CD14-positive monocyte (primary cell): ENCODE results near the gene LIFR. TPM values are rescaled to one million over a fixed set of nuclear protein-coding genes. Genes with fewer than 3 reads are reported as not detected.

Experiments used
- DNase-seq, 3 donors: peaks; one replicate each; pipeline ENCODE4 v3.0.0-alpha.2; 2011 to 2022
- H2AFZ ChIP-seq: 2 replicates; pipeline ENCODE4 v1.6.0; 2012; ENCODE audit warnings: mild to moderate bottlenecking, low read depth, low read length, inconsistent platforms; ENCODE audit not compliant: insufficient read depth, poor library complexity, severe bottlenecking
- H3K27ac ChIP-seq, 2 donors: 1 replicate in 1 of 2; 2 replicates in 1 of 2; pipeline ENCODE4 v1.5.1; 2012 to 2013; ENCODE audit warnings: low read length in 2 of 2, control low read depth in 1 of 2, inconsistent platforms in 1 of 2, low read depth in 1 of 2, mild to moderate bottlenecking in 1 of 2
- H3K27me3 ChIP-seq, 2 donors: one replicate each; pipeline versions ENCODE4 v1.6.0 to v1.6.1; 2011 to 2013; ENCODE audit warnings: low read length in 2 of 2; ENCODE audit not compliant: control insufficient read depth in 2 of 2, insufficient read depth in 2 of 2
- H3K36me3 ChIP-seq, 2 donors: replicated peaks in 1 of 2; 1 replicate in 1 of 2; 2 replicates in 1 of 2; pipeline versions ENCODE4 v1.5.1 to v1.6.1; 2012 to 2013; ENCODE audit warnings: low read length in 2 of 2, control low read depth in 1 of 2, inconsistent platforms in 1 of 2, mild to moderate bottlenecking in 1 of 2; ENCODE audit not compliant: insufficient read depth in 2 of 2, control insufficient read depth in 1 of 2
- H3K4me1 ChIP-seq, 2 donors: 1 replicate in 1 of 2; 2 replicates in 1 of 2; pipeline versions ENCODE4 v1.5.1 to v1.6.1; 2012 to 2013; ENCODE audit warnings: low read length in 2 of 2, control low read depth in 1 of 2, inconsistent platforms in 1 of 2, mild to moderate bottlenecking in 1 of 2, moderate library complexity in 1 of 2; ENCODE audit not compliant: insufficient read depth in 2 of 2, control insufficient read depth in 1 of 2
- H3K4me2 ChIP-seq: replicated peaks from 2 replicates; pipeline ENCODE3; 2012; ENCODE audit warnings: low read length, moderate library complexity, mild to moderate bottlenecking; ENCODE audit not compliant: poor library complexity, severe bottlenecking; ENCODE audit errors: extremely low read depth
- H3K4me3 ChIP-seq, 3 experiments: fragments of 200-600 bp in 1 of 3; sonication (generic) in 1 of 3; replicated peaks in 1 of 3; 1 replicate in 2 of 3; 2 replicates in 1 of 3; pipeline ENCODE4 v1.5.1; 2011 to 2013; ENCODE audit warnings: low read length in 3 of 3, mild to moderate bottlenecking in 3 of 3, control low read depth in 2 of 3, low read depth in 2 of 3, inconsistent platforms in 1 of 3, moderate library complexity in 1 of 3
- H3K79me2 ChIP-seq: 2 replicates; pipeline ENCODE4 v1.6.0; 2012; ENCODE audit warnings: mild to moderate bottlenecking, control low read depth, inconsistent platforms, low read length, moderate library complexity; ENCODE audit not compliant: insufficient read depth
- H3K9ac ChIP-seq: 2 replicates; pipeline ENCODE4 v1.6.0; 2017; ENCODE audit warnings: low read length, mild to moderate bottlenecking; ENCODE audit not compliant: insufficient read depth, poor library complexity, severe bottlenecking
- H3K9me3 ChIP-seq, 2 donors: replicated peaks in 1 of 2; 1 replicate in 1 of 2; 2 replicates in 1 of 2; pipeline versions ENCODE4 v1.5.1 to v1.6.1; 2012 to 2013; ENCODE audit warnings: low read length in 2 of 2, control low read depth in 1 of 2; ENCODE audit not compliant: control insufficient read depth in 1 of 2, insufficient read depth in 1 of 2
- H4K20me1 ChIP-seq: 2 replicates; pipeline ENCODE4 v1.6.0; 2012; ENCODE audit warnings: mild to moderate bottlenecking, low read length, control low read depth, moderate library complexity; ENCODE audit not compliant: insufficient read depth
- H3K27ac Mint-ChIP-seq, 7 donors: one replicate each; pipeline ENCODE4 v1.8.0; 2020; ENCODE audit warnings: mild to moderate bottlenecking in 7 of 7, mixed read lengths in 7 of 7, moderate library complexity in 6 of 7, inconsistent platforms in 2 of 7
- H3K27me3 Mint-ChIP-seq, 3 donors: one replicate each; pipeline ENCODE4 v1.8.0; 2021 to 2022; ENCODE audit warnings: low read depth in 3 of 3, mild to moderate bottlenecking in 3 of 3, mixed read lengths in 3 of 3, moderate library complexity in 3 of 3, inconsistent platforms in 1 of 3
- H3K36me3 Mint-ChIP-seq, 2 donors: one replicate each; pipeline ENCODE4 v1.8.0; 2020; ENCODE audit warnings: mixed read lengths in 2 of 2, inconsistent platforms in 1 of 2, mild to moderate bottlenecking in 1 of 2
- H3K4me1 Mint-ChIP-seq: one replicate; pipeline ENCODE4 v1.8.0; 2020; ENCODE audit warnings: mild to moderate bottlenecking, mixed read lengths
- H3K4me3 Mint-ChIP-seq, 2 donors: one replicate each; pipeline ENCODE4 v1.8.0; 2020; ENCODE audit warnings: mild to moderate bottlenecking in 2 of 2, mixed read lengths in 2 of 2, moderate library complexity in 1 of 2
- H3K9me3 Mint-ChIP-seq, 7 donors: one replicate each; pipeline ENCODE4 v1.8.0; 2020 to 2022; ENCODE audit warnings: mixed read lengths in 7 of 7, mild to moderate bottlenecking in 6 of 7, moderate library complexity in 6 of 7, inconsistent platforms in 2 of 7
- CTCF ChIP-seq: fragments of 200-600 bp; IDR thresholded peaks from one replicate; pipeline ENCODE4 v1.8.0; 2022; ENCODE audit warnings: antibody characterized with exemption, mild to moderate bottlenecking
- WGBS: methylation state at CpG from one replicate; pipeline ENCODE4 v1.1.5; 2013; ENCODE audit warnings: missing lambda C conversion rate; ENCODE audit not compliant: insufficient coverage; 5-methylcytosine and 5-hydroxymethylcytosine counted together
- intact Hi-C, 2 donors: fragments of 100-400 bp; cut with micrococcal nuclease; formaldehyde crosslinking; loops; one replicate each; pipeline versions ENCODE4 v1.15.0 to v1.15.1; 2023
- polyA plus RNA-seq, 3 donors: library from polyadenylated mRNA; depleted of rRNA in 1 of 3; unstranded in 2 of 3; stranded (reverse) in 1 of 3; fragments of 300-500 nt in 2 of 3; fragments of >200 nt in 1 of 3; fragmentation: Illumina TruSeq in 2 of 3; gene quantifications; 1 replicate in 2 of 3; 2 replicates in 1 of 3; pipeline ENCODE4 v1.2.3, GENCODE V29; 2012 to 2021

The LIFR gene
- polyA plus RNA-seq, 3 donors = not detected

GRCh38 chr5:38538161-38538560 is 18.3 kb downstream of the LIFR start:
- Histone ChIP-seq H3K27ac (no peak overlapping the region), H3K9me3 (no peaks in the 10 kb centered on the region), H2AFZ (no peak overlapping the region), H4K20me1 (no peaks in the 10 kb centered on the region), H3K4me3 (no peak overlapping the region), H3K4me2 (no peak overlapping the region), H3K36me3 (no peaks in the 10 kb centered on the region), H3K4me1 (no peaks in the 10 kb centered on the region), H3K79me2 (no peaks in the 10 kb centered on the region), H3K27me3 (peaks cover 12 to 23% of the 10 kb centered on the region in 2 donors), H3K9ac (no peak overlapping the region)
- 93% methylated on average over 2 of the region's 2 CpGs for WGBS
- Mint-ChIP-seq H3K27me3 (peaks cover 11 to 25% (median 24%) of the 10 kb centered on the region in 3 donors), H3K27ac (no peak overlapping the region), H3K36me3 (no peaks in the 10 kb centered on the region), H3K4me3 (peak overlapping the region in 1 of 2 donors; percentile 23), H3K4me1 (no peaks in the 10 kb centered on the region), H3K9me3 (peaks cover 0 to 6% (median 2%) of the 10 kb centered on the region in 7 donors)
- no peak for TF ChIP-seq CTCF
- no peak for DNase-seq
- intact Hi-C loops = no loop called here

DNA sequence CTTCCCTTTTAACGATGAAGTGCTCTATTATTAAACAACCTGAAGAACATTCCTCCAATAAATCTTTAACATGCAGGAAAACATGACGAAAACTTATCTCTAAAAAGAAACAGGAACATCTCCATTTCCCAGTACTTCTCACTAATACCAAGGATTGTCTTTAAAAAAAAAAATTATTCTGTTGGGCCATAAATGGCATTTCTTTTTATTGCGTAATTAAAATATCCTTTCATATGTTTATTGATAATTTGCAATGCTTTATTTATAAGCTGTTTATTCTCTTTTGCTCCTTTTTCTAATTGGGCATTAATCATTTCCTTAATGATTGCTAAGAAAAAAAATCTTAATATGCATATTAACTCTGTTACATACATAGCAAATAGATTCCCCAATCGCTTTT is 18.9 kb downstream of the LIFR start:
- WGBS = no CpG with 5 or more reads among the region's 4 CpGs
- Histone ChIP-seq H3K36me3 (no peaks in the 10 kb centered on the region), H3K9me3 (no peaks in the 10 kb centered on the region), H3K4me2 (no peak overlapping the region), H3K27ac (no peak overlapping the region), H2AFZ (no peak overlapping the region), H3K4me1 (no peaks in the 10 kb centered on the region), H3K4me3 (no peak overlapping the region), H3K9ac (no peak overlapping the region), H3K79me2 (no peaks in the 10 kb centered on the region), H4K20me1 (no peaks in the 10 kb centered on the region), H3K27me3 (peaks cover 14 to 30% of the 10 kb centered on the region in 2 donors)
- no peak overlapping the region for H3K4me3 Mint-ChIP-seq
- TF ChIP-seq CTCF = no peak
- no peak overlapping the region for H3K27ac Mint-ChIP-seq
- intact Hi-C loops = no loop called here
- H3K9me3 Mint-ChIP-seq = peaks cover 0 to 6% (median 2%) of the 10 kb centered on the region in 7 donors
- no peak for DNase-seq
- no peaks in the 10 kb centered on the region for H3K4me1 Mint-ChIP-seq
- peaks cover 6 to 26% (median 22%) of the 10 kb centered on the region in 3 donors for H3K27me3 Mint-ChIP-seq
- no peaks in the 10 kb centered on the region for H3K36me3 Mint-ChIP-seq
